GM21360 (cell line): Measurements from ENCODE around the gene PTCRA.
"Not testable (repeated sequence)": the region's sequence is repeated elsewhere in the genome, so short reads cannot be mapped to it uniquely, and the experiment has no call there.

Source experiments
- ATAC-seq: cut with Tn5 transposase; IDR thresholded peaks from one replicate; pipeline ENCODE4 v1.9.1; 2021; ENCODE audit warnings: mild to moderate bottlenecking, moderate library complexity; ENCODE audit not compliant: unreplicated experiment

PTCRA gene

GRCh38 chr6:42939810-42940167, 23.9 kb downstream of the PTCRA start:
- no peak for ATAC-seq

- no peak for ATAC-seq
These were observed 24.7 kb downstream of the PTCRA start for GRCh38 chr6:42940493-42941045.

GRCh38 chr6:42941356-42941755, 25.5 kb downstream of the PTCRA start:
- ATAC-seq: not testable (repeated sequence)

- no peak for ATAC-seq
These were observed 26.6 kb downstream of the PTCRA start for GRCh38 chr6:42942444-42942843.

- ATAC-seq: no peak
These were observed 32.1 kb downstream of the PTCRA start for GRCh38 chr6:42947950-42948349.

GRCh38 chr6:42952389-42952788, 36.5 kb downstream of the PTCRA start:
- no peak for ATAC-seq

- not testable (repeated sequence) for ATAC-seq
These were observed 38.6 kb downstream of the PTCRA start for GRCh38 chr6:42954405-42954804.

GRCh38 chr6:42958125-42958524, 42.3 kb downstream of the PTCRA start:
- ATAC-seq: no peak

- no peak for ATAC-seq
These were observed 44.0 kb downstream of the PTCRA start for GRCh38 chr6:42959917-42960242.

GRCh38 chr6:42960243-42961019, 44.6 kb downstream of the PTCRA start, which contains the start of gene GNMT:
Gene GNMT, plus strand, starts transcription at chr6:42960754. Its CDS starts 14 bp downstream, at chr6:42960768.
- no peak for ATAC-seq

- ATAC-seq: no peak
These were observed 45.2 kb downstream of the PTCRA start for GRCh38 chr6:42961020-42961470.

- no peak for ATAC-seq
These were observed 46.2 kb downstream of the PTCRA start for GRCh38 chr6:42962096-42962495.

- ATAC-seq: no peak
These were observed 46.8 kb downstream of the PTCRA start for GRCh38 chr6:42962502-42963178.

GRCh38 chr6:42963179-42963854, 47.5 kb downstream of the PTCRA start:
- ATAC-seq: no peak

GRCh38 chr6:42963855-42964605, 48.2 kb downstream of the PTCRA start:
- ATAC-seq: no peak

- ATAC-seq: no peak
These were observed 50.7 kb downstream of the PTCRA start for GRCh38 chr6:42966571-42966970.

- no peak for ATAC-seq
These were observed 51.4 kb downstream of the PTCRA start for GRCh38 chr6:42967228-42967627.

GRCh38 chr6:42968126-42968701, 52.4 kb downstream of the PTCRA start:
- ATAC-seq: no peak

GRCh38 chr6:42968783-42969182, 52.9 kb downstream of the PTCRA start:
- ATAC-seq: no peak

GRCh38 chr6:42969431-42969830, 53.6 kb downstream of the PTCRA start:
- ATAC-seq: no peak
